NT2/D1 (cell line): ENCODE measurements around the gene TRRAP.

Source experiments
- DNase-seq: peaks from one replicate; pipeline ENCODE4 v3.0.0-alpha.2; 2011; ENCODE audit warnings: low read depth, low spot score
- H3K27me3 ChIP-seq: 2 replicates; pipeline ENCODE4 v1.6.0; 2011; ENCODE audit warnings: mild to moderate bottlenecking; ENCODE audit not compliant: insufficient read length, insufficient read depth
- H3K36me3 ChIP-seq: 2 replicates; pipeline ENCODE4 v1.6.1; 2011; ENCODE audit warnings: mild to moderate bottlenecking, low read length, mixed read lengths; ENCODE audit not compliant: insufficient read depth, insufficient read length
- H3K4me1 ChIP-seq: 2 replicates; pipeline ENCODE4 v1.5.1; 2011; ENCODE audit not compliant: insufficient read depth, insufficient read length
- H3K4me3 ChIP-seq: 2 replicates; pipeline ENCODE4 v1.5.1; 2011; ENCODE audit warnings: low read depth; ENCODE audit not compliant: insufficient read length
- H3K9ac ChIP-seq: 2 replicates; pipeline ENCODE4 v1.6.0; 2011; ENCODE audit warnings: low read depth; ENCODE audit not compliant: insufficient read length
- H3K9me3 ChIP-seq: 2 replicates; pipeline ENCODE4 v1.5.1; 2011; ENCODE audit warnings: mild to moderate bottlenecking, low read length; ENCODE audit not compliant: insufficient read depth
- SUZ12 ChIP-seq: IDR thresholded peaks from 2 replicates; pipeline ENCODE4 v1.6.1; 2011; ENCODE audit not compliant: insufficient read length, insufficient read depth; ENCODE audit errors: extremely low read depth
- YY1 ChIP-seq: IDR thresholded peaks from 2 replicates; pipeline ENCODE4 v1.6.1; 2011; ENCODE audit not compliant: insufficient read length, insufficient read depth
- ZNF274 ChIP-seq: IDR thresholded peaks from 2 replicates; pipeline ENCODE4 v1.6.1; 2011; ENCODE audit warnings: mild to moderate bottlenecking, low read depth, low read length

Gene TRRAP

GRCh38 chr7:98881561-98882315 lies 3.4 kb downstream of the TRRAP start:
- Histone ChIP-seq H3K9ac (no peak overlapping the region), H3K27me3 (no peaks in the 10 kb centered on the region), H3K4me1 (peaks cover 3% of the 10 kb centered on the region), H3K36me3 (peaks cover 50% of the 10 kb centered on the region), H3K4me3 (no peak overlapping the region), H3K9me3 (no peaks in the 10 kb centered on the region)
- TF ChIP-seq YY1 = no peak
- TF ChIP-seq ZNF274 = no peak
- TF ChIP-seq SUZ12 = no peak
- DNase-seq = no peak

GRCh38 chr7:98884416-98884815 lies 6.1 kb downstream of the TRRAP start:
- H3K36me3 ChIP-seq = peaks cover 66% of the 10 kb centered on the region

GRCh38 chr7:98887038-98887437 lies 8.7 kb downstream of the TRRAP start:
- H3K9ac ChIP-seq = no peak overlapping the region
- DNase-seq = no peak
- no peaks in the 10 kb centered on the region for H3K4me1 ChIP-seq
- H3K27me3 ChIP-seq = no peaks in the 10 kb centered on the region
- no peak for TF ChIP-seq SUZ12
- H3K36me3 ChIP-seq = peaks cover 70% of the 10 kb centered on the region
- H3K4me3 ChIP-seq = no peak overlapping the region
- no peaks in the 10 kb centered on the region for H3K9me3 ChIP-seq

More at GRCh38 chr7:98884416-98884815, 6.1 kb downstream of the TRRAP start:
- Histone ChIP-seq H3K9me3 (no peaks in the 10 kb centered on the region), H3K4me3 (no peak overlapping the region), H3K27me3 (no peaks in the 10 kb centered on the region), H3K4me1 (peaks cover under 1% of the 10 kb centered on the region), H3K9ac (no peak overlapping the region)
- DNase-seq = no peak
- no peak for TF ChIP-seq SUZ12
- TF ChIP-seq ZNF274 = no peak

- Histone ChIP-seq H3K9ac (no peak overlapping the region), H3K9me3 (no peaks in the 10 kb centered on the region), H3K36me3 (peaks cover 71% of the 10 kb centered on the region), H3K27me3 (no peaks in the 10 kb centered on the region), H3K4me3 (no peak overlapping the region), H3K4me1 (no peaks in the 10 kb centered on the region)
- TF ChIP-seq SUZ12 (no peak), ZNF274 (no peak), YY1 (no peak)
- DNase-seq = no peak
These were observed 14.3 kb downstream of the TRRAP start for GRCh38 chr7:98892609-98893008.

- no peaks in the 10 kb centered on the region for H3K4me1 ChIP-seq
- 0 out of 2 replicates have a peak, but pooled peaks cover 2% of the 10 kb centered on the region for H3K9me3 ChIP-seq
- DNase-seq = no peak
- peaks cover 88% of the 10 kb centered on the region for H3K36me3 ChIP-seq
- no peak overlapping the region for H3K4me3 ChIP-seq
- TF ChIP-seq ZNF274 (no peak), YY1 (no peak), SUZ12 (no peak)
- no peak overlapping the region for H3K9ac ChIP-seq
- H3K27me3 ChIP-seq = no peaks in the 10 kb centered on the region
These were observed 21.5 kb downstream of the TRRAP start for GRCh38 chr7:98899816-98900215.

GRCh38 chr7:98900815-98901214 lies 22.5 kb downstream of the TRRAP start:
- Histone ChIP-seq H3K27me3 (no peaks in the 10 kb centered on the region), H3K9me3 (0 out of 2 replicates have a peak, but pooled peaks cover 12% of the 10 kb centered on the region), H3K4me1 (no peaks in the 10 kb centered on the region), H3K4me3 (no peak overlapping the region), H3K9ac (no peak overlapping the region), H3K36me3 (peaks cover 88% of the 10 kb centered on the region)
- no peak for DNase-seq
- TF ChIP-seq ZNF274 = no peak
- no peak for TF ChIP-seq SUZ12
- no peak for TF ChIP-seq YY1

- Histone ChIP-seq H3K4me3 (no peak overlapping the region), H3K36me3 (peaks cover 83% of the 10 kb centered on the region), H3K27me3 (no peaks in the 10 kb centered on the region), H3K9ac (no peak overlapping the region), H3K9me3 (peaks cover 21% of the 10 kb centered on the region; the same call in 1 of the 2 replicates), H3K4me1 (no peaks in the 10 kb centered on the region)
- TF ChIP-seq SUZ12 = no peak
- no peak for TF ChIP-seq YY1
- TF ChIP-seq ZNF274 = no peak
- DNase-seq = no peak
These were observed 24.2 kb downstream of the TRRAP start for GRCh38 chr7:98902523-98902922.
